Lower lobe of right lung (tissue), 2 donors: ENCODE measurements around the gene POMT1. TPM values are rescaled to one million over a fixed set of nuclear protein-coding genes. Genes with fewer than 3 reads are reported as not detected.

Source experiments
- ATAC-seq, 2 donors: fragments of 200-7000 bp; cut with Tn5 transposase; one replicate each; pipeline ENCODE4 v1.9.1; 2020 to 2022; ENCODE audit warnings: mild to moderate bottlenecking in 2 of 2, moderate library complexity in 2 of 2
- DNase-seq: peaks from one replicate; pipeline ENCODE4 v3.0.0-alpha.2; 2020
- H3K27ac ChIP-seq: fragments of 200-600 bp; one replicate; pipeline ENCODE4 v1.8.0; 2022
- H3K27me3 ChIP-seq: fragments of 200-600 bp; one replicate; pipeline ENCODE4 v1.8.0; 2022; ENCODE audit warnings: low read depth
- H3K36me3 ChIP-seq: fragments of 200-600 bp; one replicate; pipeline ENCODE4 v1.8.0; 2022; ENCODE audit warnings: mild to moderate bottlenecking
- H3K4me1 ChIP-seq: fragments of 200-600 bp; one replicate; pipeline ENCODE4 v1.8.0; 2022
- H3K4me3 ChIP-seq: fragments of 200-600 bp; one replicate; pipeline ENCODE4 v1.8.0; 2022; ENCODE audit warnings: mild to moderate bottlenecking
- H3K9me3 ChIP-seq: fragments of 200-600 bp; one replicate; pipeline ENCODE4 v1.8.0; 2022
- intact Hi-C: fragments of 100-400 bp; cut with DNase I; formaldehyde crosslinking; loops from one replicate; pipeline ENCODE4 v1.11.0; 2022
- total RNA-seq: library from RNA; stranded (reverse); fragmentation: NEBNext Ultra II Directional; extraction: Animal tissue kit (Norgen Biotek cat#: 25700); gene quantifications from one replicate; pipeline ENCODE4 v1.2.1, GENCODE V29; 2021
- TF ChIP-seq, protein P1 (sequence below): fragments of 200-600 bp; IDR thresholded peaks from one replicate; pipeline ENCODE4 v1.8.0; 2022; ENCODE audit warnings: antibody characterized with exemption, mild to moderate bottlenecking
- donor health status: DM: no; HTN: yes; CAD: no; lungs with severe emphysema.

POMT1 gene
- total RNA-seq, 1 donor from 2014 or later: 25.9 TPM

- ATAC-seq (no peak), DNase-seq (peak; percentile 41)
- intact Hi-C loops: no loop called here
- Histone ChIP-seq H3K36me3 (peaks cover 100% of the 10 kb centered on the region), H3K27me3 (no peaks in the 10 kb centered on the region), H3K9me3 (no peaks in the 10 kb centered on the region), H3K27ac (no peak overlapping the region), H3K4me1 (no peaks in the 10 kb centered on the region), H3K4me3 (no peak overlapping the region)
- TF ChIP-seq, protein P1, sequence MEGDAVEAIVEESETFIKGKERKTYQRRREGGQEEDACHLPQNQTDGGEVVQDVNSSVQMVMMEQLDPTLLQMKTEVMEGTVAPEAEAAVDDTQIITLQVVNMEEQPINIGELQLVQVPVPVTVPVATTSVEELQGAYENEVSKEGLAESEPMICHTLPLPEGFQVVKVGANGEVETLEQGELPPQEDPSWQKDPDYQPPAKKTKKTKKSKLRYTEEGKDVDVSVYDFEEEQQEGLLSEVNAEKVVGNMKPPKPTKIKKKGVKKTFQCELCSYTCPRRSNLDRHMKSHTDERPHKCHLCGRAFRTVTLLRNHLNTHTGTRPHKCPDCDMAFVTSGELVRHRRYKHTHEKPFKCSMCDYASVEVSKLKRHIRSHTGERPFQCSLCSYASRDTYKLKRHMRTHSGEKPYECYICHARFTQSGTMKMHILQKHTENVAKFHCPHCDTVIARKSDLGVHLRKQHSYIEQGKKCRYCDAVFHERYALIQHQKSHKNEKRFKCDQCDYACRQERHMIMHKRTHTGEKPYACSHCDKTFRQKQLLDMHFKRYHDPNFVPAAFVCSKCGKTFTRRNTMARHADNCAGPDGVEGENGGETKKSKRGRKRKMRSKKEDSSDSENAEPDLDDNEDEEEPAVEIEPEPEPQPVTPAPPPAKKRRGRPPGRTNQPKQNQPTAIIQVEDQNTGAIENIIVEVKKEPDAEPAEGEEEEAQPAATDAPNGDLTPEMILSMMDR: no peak
These were observed 20.2 kb upstream of the POMT1 start for GRCh38 chr9:131482343-131483006.

DNA sequence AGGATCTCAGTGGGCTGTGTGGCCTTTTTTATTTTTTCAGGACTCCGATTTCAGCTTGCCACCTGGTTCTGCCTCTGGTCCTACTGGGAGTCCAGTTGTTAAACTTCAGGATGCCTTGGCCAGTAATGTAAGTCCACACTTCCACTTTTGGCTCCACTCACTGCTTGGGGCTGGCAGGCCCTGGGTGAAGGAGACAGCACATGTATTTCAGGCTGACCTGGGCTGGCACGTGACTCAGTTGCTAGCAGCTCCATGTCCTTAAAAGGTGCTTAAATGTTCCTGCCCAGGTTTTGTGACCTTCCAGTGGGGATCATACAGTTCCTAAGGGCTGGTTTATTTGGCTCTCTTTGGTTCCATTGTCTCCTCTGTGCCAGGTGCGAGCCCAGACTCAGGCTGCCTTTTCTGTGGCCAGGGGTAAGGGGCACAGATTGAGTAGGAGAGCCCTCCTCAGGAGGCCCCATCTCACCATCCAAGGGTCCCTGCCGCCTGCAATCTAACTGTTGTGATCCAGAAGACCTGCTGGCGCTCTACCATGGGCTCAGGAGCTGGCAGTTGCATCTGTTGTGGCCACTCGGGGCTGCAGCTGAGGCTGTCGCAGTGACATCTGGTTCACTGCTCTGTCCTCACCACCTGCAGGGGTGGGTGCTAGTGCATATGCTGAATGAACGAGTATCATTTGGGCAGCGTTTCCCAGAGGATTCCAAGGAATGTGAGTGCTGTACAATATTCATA is 19.2 kb upstream of the POMT1 start:
- no peak overlapping the region for H3K27ac ChIP-seq
- DNase-seq (peak; percentile 23), ATAC-seq (no peak)
- H3K9me3 ChIP-seq: no peaks in the 10 kb centered on the region
- no peaks in the 10 kb centered on the region for H3K27me3 ChIP-seq
- peaks cover 100% of the 10 kb centered on the region for H3K36me3 ChIP-seq
- H3K4me1 ChIP-seq: no peaks in the 10 kb centered on the region
- TF ChIP-seq, protein P1: no peak
- H3K4me3 ChIP-seq: no peak overlapping the region
- intact Hi-C loops: no loop called here

DNA sequence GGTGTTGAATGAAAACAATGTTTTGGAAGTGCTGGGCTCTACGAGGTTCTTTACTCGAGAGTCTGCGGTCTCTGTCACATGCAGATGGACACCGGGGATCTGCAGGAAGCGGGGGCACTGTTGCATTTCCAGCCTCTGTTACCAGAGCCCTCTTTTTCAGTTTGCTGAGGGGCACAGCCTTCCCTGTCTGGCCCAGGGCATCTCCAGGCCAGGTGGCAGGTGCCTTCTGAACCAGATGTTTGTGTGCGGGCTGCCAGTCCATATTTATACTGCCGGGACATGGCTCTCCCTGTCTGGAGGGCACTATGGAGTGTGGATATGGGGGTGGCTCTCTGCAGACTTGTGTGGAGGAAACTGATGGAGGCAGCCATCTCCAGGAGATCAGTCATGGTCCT is 18.7 kb upstream of the POMT1 start:
- no peak overlapping the region for H3K27ac ChIP-seq
- peak; percentile 10 for DNase-seq
- H3K9me3 ChIP-seq: no peaks in the 10 kb centered on the region

DNA sequence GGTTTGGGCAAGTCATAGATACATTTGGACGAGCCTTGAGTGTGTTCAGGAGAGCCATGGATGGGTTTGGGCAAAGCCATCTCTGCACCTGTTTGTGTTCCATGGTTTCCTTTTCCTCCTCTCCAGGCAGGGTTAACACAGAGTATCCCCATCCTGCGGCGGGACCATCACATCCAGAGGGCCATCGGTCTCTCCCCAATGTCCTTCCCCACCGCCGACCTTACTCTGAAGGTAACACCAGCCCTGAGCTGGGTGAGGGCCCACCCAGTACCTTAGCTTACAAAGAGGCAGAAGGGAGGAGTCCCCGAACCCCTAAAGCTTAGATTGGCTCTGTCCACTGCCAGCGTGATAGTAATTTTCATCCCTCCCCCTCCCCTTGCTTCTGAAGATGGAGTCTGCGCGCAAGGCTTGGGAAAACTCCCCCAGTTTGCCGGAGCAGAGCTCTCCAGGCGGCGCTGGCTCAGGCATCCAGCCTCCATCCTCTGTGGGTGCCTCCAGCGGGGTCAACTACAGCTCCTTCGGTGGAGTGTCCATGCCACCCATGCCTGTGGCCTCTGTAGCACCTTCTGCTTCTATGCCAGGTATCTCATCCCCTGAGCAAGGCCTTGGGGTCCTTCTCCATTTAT is 18.0 kb upstream of the POMT1 start:
- DNase-seq: peak; percentile 32
- no peak for ATAC-seq
- Histone ChIP-seq H3K4me3 (no peak overlapping the region), H3K27ac (no peak overlapping the region), H3K9me3 (no peaks in the 10 kb centered on the region), H3K4me1 (no peaks in the 10 kb centered on the region), H3K36me3 (peaks cover 100% of the 10 kb centered on the region), H3K27me3 (no peaks in the 10 kb centered on the region)
- TF ChIP-seq, protein P1: no peak
- intact Hi-C loops: no loop called here

More for the DNA sequence above, 18.7 kb upstream of the POMT1 start:
- intact Hi-C loops: no loop called here
- Histone ChIP-seq H3K27me3 (no peaks in the 10 kb centered on the region), H3K4me3 (no peak overlapping the region), H3K4me1 (no peaks in the 10 kb centered on the region), H3K36me3 (peaks cover 100% of the 10 kb centered on the region)
- ATAC-seq: no peak
- TF ChIP-seq, protein P1: no peak

- no peak overlapping the region for H3K27ac ChIP-seq
These were observed 17.5 kb upstream of the POMT1 start for GRCh38 chr9:131485206-131485605.

More at GRCh38 chr9:131485206-131485605, 17.5 kb upstream of the POMT1 start:
- H3K36me3 ChIP-seq: peaks cover 100% of the 10 kb centered on the region
- intact Hi-C loops: no loop called here
- ATAC-seq: no peak
- H3K4me3 ChIP-seq: no peak overlapping the region
- no peaks in the 10 kb centered on the region for H3K27me3 ChIP-seq
- no peaks in the 10 kb centered on the region for H3K9me3 ChIP-seq
- no peaks in the 10 kb centered on the region for H3K4me1 ChIP-seq
- DNase-seq: peak; percentile 33
- TF ChIP-seq, protein P1: no peak
